HEK293 (cell line): ENCODE measurements around the gene KCNQ4.
A peak's percentile ranks its signal among the peaks of the same experiment; 100 is the strongest.

ENCODE experiments used
- EGR2 ChIP-seq: fragments of 450-650 bp; formaldehyde crosslinking; IDR thresholded peaks from 2 replicates; pipeline ENCODE4 v1.5.1; 2016; ENCODE audit warnings: low read depth, missing biosample characterization, missing genetic modification characterization
- IKZF3 ChIP-seq: fragments of 450-650 bp; IDR thresholded peaks from 2 replicates; pipeline ENCODE4 v1.5.0; 2018; ENCODE audit warnings: missing biosample characterization, mild to moderate bottlenecking, missing genetic modification characterization, moderate library complexity
- PRDM2 ChIP-seq: fragments of 450-650 bp; formaldehyde crosslinking; IDR thresholded peaks from 2 replicates; pipeline ENCODE4 v1.5.1; 2016; ENCODE audit warnings: missing biosample characterization, missing genetic modification characterization, borderline replicate concordance
- PRDM6 ChIP-seq: fragments of 450-650 bp; formaldehyde crosslinking; IDR thresholded peaks from 2 replicates; pipeline ENCODE4 v1.5.1; 2017; ENCODE audit warnings: missing biosample characterization, missing genetic modification characterization
- SCRT2 ChIP-seq: fragments of 450-650 bp; formaldehyde crosslinking; IDR thresholded peaks from 2 replicates; pipeline ENCODE4 v1.5.1; 2016; ENCODE audit warnings: missing biosample characterization, missing genetic modification characterization
- SP2 ChIP-seq: fragments of 450-650 bp; formaldehyde crosslinking; IDR thresholded peaks from 2 replicates; pipeline ENCODE4 v1.5.1; 2016; ENCODE audit warnings: missing biosample characterization, missing genetic modification characterization
- SP7 ChIP-seq: fragments of 450-650 bp; formaldehyde crosslinking; IDR thresholded peaks from 2 replicates; pipeline ENCODE4 v1.5.1; 2016; ENCODE audit warnings: missing biosample characterization, missing genetic modification characterization
- TSHZ1 ChIP-seq: fragments of 450-650 bp; formaldehyde crosslinking; IDR thresholded peaks from 2 replicates; pipeline ENCODE4 v1.5.1; 2016; ENCODE audit warnings: missing biosample characterization, missing genetic modification characterization, borderline replicate concordance
- ZFP3 ChIP-seq: fragments of 450-650 bp; formaldehyde crosslinking; IDR thresholded peaks from 2 replicates; pipeline ENCODE4 v1.5.1; 2016; ENCODE audit warnings: low read depth, missing biosample characterization, missing genetic modification characterization
- ZNF112 ChIP-seq: fragments of 450-650 bp; formaldehyde crosslinking; IDR thresholded peaks from 2 replicates; pipeline ENCODE4 v1.5.0; 2017; ENCODE audit warnings: missing biosample characterization, missing genetic modification characterization
- ZNF2 ChIP-seq: fragments of 450-650 bp; formaldehyde crosslinking; IDR thresholded peaks from 2 replicates; pipeline ENCODE4 v1.5.1; 2016; ENCODE audit warnings: missing biosample characterization, missing genetic modification characterization
- ZNF311 ChIP-seq: fragments of 450-650 bp; formaldehyde crosslinking; IDR thresholded peaks from 2 replicates; pipeline ENCODE4 v1.5.1; 2017; ENCODE audit warnings: missing biosample characterization, missing genetic modification characterization, borderline replicate concordance
- ZNF433 ChIP-seq: fragments of 450-650 bp; formaldehyde crosslinking; IDR thresholded peaks from 2 replicates; pipeline ENCODE4 v1.5.1; 2016; ENCODE audit warnings: missing biosample characterization, missing genetic modification characterization, low read depth
- ZNF514 ChIP-seq: fragments of 450-650 bp; formaldehyde crosslinking; IDR thresholded peaks from 2 replicates; pipeline ENCODE4 v1.5.1; 2016; ENCODE audit warnings: missing biosample characterization, missing genetic modification characterization
- ZNF521 ChIP-seq: fragments of 450-650 bp; formaldehyde crosslinking; IDR thresholded peaks from 2 replicates; pipeline ENCODE4 v1.5.1; 2017; ENCODE audit warnings: missing biosample characterization, mild to moderate bottlenecking, missing genetic modification characterization
- ZNF548 ChIP-seq: fragments of 450-650 bp; formaldehyde crosslinking; IDR thresholded peaks from 2 replicates; pipeline ENCODE4 v1.5.1; 2016; ENCODE audit warnings: missing biosample characterization, missing genetic modification characterization
- ZNF626 ChIP-seq: fragments of 450-650 bp; sonication (Bioruptor Pico); formaldehyde crosslinking; IDR thresholded peaks from 2 replicates; pipeline ENCODE4 v1.5.1; 2018; ENCODE audit warnings: missing biosample characterization, missing genetic modification characterization, inconsistent platforms
- ZNF639 ChIP-seq: fragments of 450-650 bp; formaldehyde crosslinking; IDR thresholded peaks from 2 replicates; pipeline ENCODE4 v1.5.1; 2016; ENCODE audit warnings: missing biosample characterization, missing genetic modification characterization
- ZNF658 ChIP-seq: fragments of 450-650 bp; formaldehyde crosslinking; IDR thresholded peaks from 2 replicates; pipeline ENCODE4; 2016; ENCODE audit warnings: missing biosample characterization, missing genetic modification characterization
- ZNF768 ChIP-seq: fragments of 450-650 bp; formaldehyde crosslinking; IDR thresholded peaks from 2 replicates; pipeline ENCODE4 v1.5.1; 2018; ENCODE audit warnings: missing biosample characterization, mild to moderate bottlenecking, missing genetic modification characterization
- TF ChIP-seq, protein P1 (sequence below): fragments of 450-650 bp; formaldehyde crosslinking; IDR thresholded peaks from 2 replicates; pipeline ENCODE4 v1.5.1; 2017; ENCODE audit warnings: missing biosample characterization, mild to moderate bottlenecking, missing genetic modification characterization, moderate library complexity
- TF ChIP-seq, protein P2 (sequence below): fragments of 450-650 bp; formaldehyde crosslinking; IDR thresholded peaks from 2 replicates; pipeline ENCODE4 v1.5.1; 2016; ENCODE audit warnings: missing biosample characterization, missing genetic modification characterization

The KCNQ4 gene

DNA sequence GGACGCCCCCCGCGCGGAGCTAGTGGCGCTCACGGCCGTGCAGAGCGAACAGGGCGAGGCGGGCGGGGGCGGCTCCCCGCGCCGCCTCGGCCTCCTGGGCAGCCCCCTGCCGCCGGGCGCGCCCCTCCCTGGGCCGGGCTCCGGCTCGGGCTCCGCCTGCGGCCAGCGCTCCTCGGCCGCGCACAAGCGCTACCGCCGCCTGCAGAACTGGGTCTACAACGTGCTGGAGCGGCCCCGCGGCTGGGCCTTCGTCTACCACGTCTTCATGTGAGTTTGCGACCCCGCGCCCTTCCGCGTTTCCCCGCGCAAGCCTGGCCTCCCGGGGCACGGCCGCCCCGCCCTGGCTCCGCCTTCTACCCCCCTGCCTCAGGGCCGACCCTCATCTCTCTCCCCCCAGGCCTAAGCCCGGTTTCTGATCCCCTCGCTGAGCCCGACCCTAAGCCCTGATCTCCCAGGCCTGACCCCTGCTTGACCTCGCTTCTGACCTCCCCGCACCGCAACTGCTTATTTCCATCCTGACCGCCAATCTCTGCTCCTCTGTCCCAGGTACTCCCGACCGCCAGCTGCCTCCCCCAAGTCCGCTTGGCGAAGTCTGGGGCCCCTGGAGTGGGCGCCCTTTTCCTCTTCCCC, 669 bp downstream of the KCNQ4 start (continued):
- TF ChIP-seq ZNF433 (tag by site-specific recombination) (no peak), EGR2 (no peak), SP2 (peak; percentile 38), ZNF521 (tag by site-specific recombination) (no peak), ZFP3 (tag by site-specific recombination) (no peak), ZNF626 (no peak), TSHZ1 (no peak), ZNF514 (no peak), ZNF768 (tag by site-specific recombination) (no peak), IKZF3 (tag by site-specific recombination) (no peak), ZNF112 (tag by site-specific recombination) (no peak), PRDM6 (no peak), PRDM2 (tag by site-specific recombination) (no peak), ZNF548 (tag by site-specific recombination) (no peak), ZNF2 (tag by site-specific recombination) (no peak), SCRT2 (tag by site-specific recombination) (no peak), ZNF311 (tag by site-specific recombination) (no peak), ZNF658 (tag by site-specific recombination) (no peak), ZNF639 (tag by site-specific recombination) (no peak), SP7 (tag by site-specific recombination) (0 out of 2 replicates have a peak, but pooled peaks have one; percentile 28)
- TF ChIP-seq, protein P1, sequence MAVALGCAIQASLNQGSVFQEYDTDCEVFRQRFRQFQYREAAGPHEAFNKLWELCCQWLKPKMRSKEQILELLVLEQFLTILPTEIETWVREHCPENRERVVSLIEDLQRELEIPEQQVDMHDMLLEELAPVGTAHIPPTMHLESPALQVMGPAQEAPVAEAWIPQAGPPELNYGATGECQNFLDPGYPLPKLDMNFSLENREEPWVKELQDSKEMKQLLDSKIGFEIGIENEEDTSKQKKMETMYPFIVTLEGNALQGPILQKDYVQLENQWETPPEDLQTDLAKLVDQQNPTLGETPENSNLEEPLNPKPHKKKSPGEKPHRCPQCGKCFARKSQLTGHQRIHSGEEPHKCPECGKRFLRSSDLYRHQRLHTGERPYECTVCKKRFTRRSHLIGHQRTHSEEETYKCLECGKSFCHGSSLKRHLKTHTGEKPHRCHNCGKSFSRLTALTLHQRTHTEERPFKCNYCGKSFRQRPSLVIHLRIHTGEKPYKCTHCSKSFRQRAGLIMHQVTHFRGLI (tag by site-specific recombination): no peak
- TF ChIP-seq, protein P2, sequence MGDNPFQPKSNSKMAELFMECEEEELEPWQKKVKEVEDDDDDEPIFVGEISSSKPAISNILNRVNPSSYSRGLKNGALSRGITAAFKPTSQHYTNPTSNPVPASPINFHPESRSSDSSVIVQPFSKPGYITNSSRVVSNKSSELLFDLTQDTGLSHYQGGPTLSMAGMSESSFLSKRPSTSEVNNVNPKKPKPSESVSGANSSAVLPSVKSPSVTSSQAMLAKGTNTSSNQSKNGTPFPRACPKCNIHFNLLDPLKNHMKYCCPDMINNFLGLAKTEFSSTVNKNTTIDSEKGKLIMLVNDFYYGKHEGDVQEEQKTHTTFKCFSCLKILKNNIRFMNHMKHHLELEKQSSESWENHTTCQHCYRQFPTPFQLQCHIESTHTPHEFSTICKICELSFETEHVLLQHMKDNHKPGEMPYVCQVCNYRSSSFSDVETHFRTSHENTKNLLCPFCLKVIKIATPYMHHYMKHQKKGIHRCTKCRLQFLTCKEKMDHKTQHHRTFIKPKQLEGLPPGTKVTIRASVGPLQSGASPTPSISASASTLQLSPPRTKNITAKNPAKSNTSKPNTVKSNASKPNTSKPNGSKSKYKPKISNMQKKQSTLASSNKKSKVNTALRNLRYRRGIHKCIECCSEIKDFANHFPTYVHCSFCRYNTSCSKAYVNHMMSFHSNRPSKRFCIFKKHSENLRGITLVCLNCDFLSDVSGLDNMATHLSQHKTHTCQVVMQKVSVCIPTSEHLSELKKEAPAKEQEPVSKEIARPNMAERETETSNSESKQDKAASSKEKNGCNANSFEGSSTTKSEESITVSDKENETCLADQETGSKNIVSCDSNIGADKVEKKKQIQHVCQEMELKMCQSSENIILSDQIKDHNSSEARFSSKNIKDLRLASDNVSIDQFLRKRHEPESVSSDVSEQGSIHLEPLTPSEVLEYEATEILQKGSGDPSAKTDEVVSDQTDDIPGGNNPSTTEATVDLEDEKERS (tag by site-specific recombination): no peak
